H9 (cell line): ENCODE measurements around the gene DCUN1D4. TPM values are rescaled to one million over a fixed set of nuclear protein-coding genes. Genes with fewer than 3 reads are reported as not detected.

Experiments used
- DNase-seq: peaks from one replicate; pipeline ENCODE4 v3.0.0-alpha.2; 2017
- H2AFZ ChIP-seq: one replicate; pipeline ENCODE4 v1.6.1; 2013; ENCODE audit warnings: mild to moderate bottlenecking, low read length, control low read depth, moderate library complexity
- H2AK5ac ChIP-seq: 2 replicates; pipeline ENCODE4 v1.6.1; 2013; ENCODE audit warnings: low read length, control low read depth, mixed read lengths; ENCODE audit not compliant: insufficient read length
- H2BK120ac ChIP-seq: one replicate; pipeline ENCODE4 v1.6.1; 2013; ENCODE audit warnings: low read depth, mild to moderate bottlenecking, low read length, control low read depth, inconsistent platforms; ENCODE audit not compliant: poor library complexity, severe bottlenecking
- H2BK12ac ChIP-seq: 2 replicates; pipeline ENCODE4 v1.6.1; 2013; ENCODE audit warnings: low read length, control low read depth, mixed read lengths, low read depth; ENCODE audit not compliant: insufficient read length
- H2BK15ac ChIP-seq: 2 replicates; pipeline ENCODE4 v1.6.1; 2013; ENCODE audit warnings: low read depth, low read length, control low read depth
- H2BK20ac ChIP-seq: one replicate; pipeline ENCODE4 v1.6.1; 2013; ENCODE audit warnings: low read depth, mild to moderate bottlenecking, low read length, control low read depth, inconsistent platforms; ENCODE audit not compliant: poor library complexity, severe bottlenecking
- H2BK5ac ChIP-seq: 2 replicates; pipeline ENCODE4 v1.6.1; 2013; ENCODE audit warnings: low read length, control low read depth, mixed read lengths; ENCODE audit not compliant: insufficient read length
- H3K14ac ChIP-seq: 2 replicates; pipeline ENCODE4 v1.6.1; 2013; ENCODE audit warnings: low read length, control low read depth; ENCODE audit not compliant: insufficient read depth
- H3K18ac ChIP-seq: 2 replicates; pipeline ENCODE4 v1.6.1; 2013; ENCODE audit warnings: low read depth, mild to moderate bottlenecking, mixed read lengths, low read length, control low read depth; ENCODE audit not compliant: insufficient read length
- H3K23ac ChIP-seq: 2 replicates; pipeline ENCODE4 v1.6.1; 2013; ENCODE audit warnings: low read length, control low read depth, mixed read lengths, low read depth; ENCODE audit not compliant: insufficient read length
- H3K23me2 ChIP-seq: 2 replicates; pipeline ENCODE4 v1.6.1; 2013; ENCODE audit warnings: low read depth, mild to moderate bottlenecking, mixed read lengths, low read length, control low read depth; ENCODE audit not compliant: insufficient read length, poor library complexity, severe bottlenecking
- H3K27ac ChIP-seq: 2 replicates; pipeline ENCODE4 v1.5.1; 2013; ENCODE audit warnings: low read length, control low read depth, mixed read lengths, low read depth; ENCODE audit not compliant: insufficient read length
- H3K27me3 ChIP-seq: 2 replicates; pipeline ENCODE4 v1.6.1; 2013; ENCODE audit warnings: low read length, control low read depth, inconsistent platforms; ENCODE audit not compliant: insufficient read depth
- H3K4ac ChIP-seq: 2 replicates; pipeline ENCODE4 v1.6.1; 2013; ENCODE audit warnings: low read depth, mild to moderate bottlenecking, control low read depth, inconsistent platforms, low read length, moderate library complexity
- H3K4me1 ChIP-seq: 2 replicates; pipeline ENCODE4 v1.6.1; 2013; ENCODE audit warnings: low read length, control low read depth, inconsistent platforms; ENCODE audit not compliant: insufficient read depth
- H3K4me2 ChIP-seq: 2 replicates; pipeline ENCODE4 v1.6.1; 2013; ENCODE audit warnings: low read length, control low read depth, mixed read lengths; ENCODE audit not compliant: insufficient read length, insufficient read depth
- H3K56ac ChIP-seq: 2 replicates; pipeline ENCODE4 v1.6.1; 2013; ENCODE audit warnings: low read depth, mild to moderate bottlenecking, mixed read lengths, low read length, control low read depth; ENCODE audit not compliant: insufficient read length
- H3K79me1 ChIP-seq: 2 replicates; pipeline ENCODE4 v1.6.1; 2013; ENCODE audit warnings: low read depth, mild to moderate bottlenecking, moderate library complexity, low read length, control low read depth, inconsistent platforms; ENCODE audit not compliant: insufficient read depth, poor library complexity, severe bottlenecking
- H3K79me2 ChIP-seq: 2 replicates; pipeline ENCODE4 v1.6.1; 2013; ENCODE audit warnings: low read length, control low read depth, inconsistent platforms; ENCODE audit not compliant: insufficient read depth
- H3K9ac ChIP-seq: 2 replicates; pipeline ENCODE4 v1.6.1; 2013; ENCODE audit warnings: low read length, control low read depth, mixed read lengths; ENCODE audit not compliant: insufficient read length; ENCODE audit errors: extremely low read depth
- H3K9me3 ChIP-seq: one replicate; pipeline ENCODE4 v1.6.1; 2013; ENCODE audit warnings: low read depth, low read length, inconsistent platforms; ENCODE audit not compliant: control insufficient read depth
- H3T11ph ChIP-seq: one replicate; pipeline ENCODE4 v1.6.1; 2013; ENCODE audit warnings: mild to moderate bottlenecking, low read length, control low read depth, inconsistent platforms
- H4K20me1 ChIP-seq: one replicate; pipeline ENCODE4 v1.6.1; 2013; ENCODE audit not compliant: control insufficient read depth, insufficient read length, insufficient read depth
- H4K5ac ChIP-seq: 2 replicates; pipeline ENCODE4 v1.6.1; 2013; ENCODE audit warnings: low read depth, mild to moderate bottlenecking, mixed read lengths, low read length, control low read depth; ENCODE audit not compliant: insufficient read length
- H4K8ac ChIP-seq: replicated peaks from 2 replicates; pipeline ENCODE4 v1.6.1; 2013; ENCODE audit warnings: low read length, control low read depth, mixed read lengths, low read depth; ENCODE audit not compliant: insufficient read length
- H4K91ac ChIP-seq: 2 replicates; pipeline ENCODE4 v1.6.1; 2013; ENCODE audit warnings: low read depth, mild to moderate bottlenecking, moderate library complexity, mixed read lengths, low read length, control low read depth; ENCODE audit not compliant: insufficient read length
- H3K27ac Mint-ChIP-seq, 3 experiments: 2 replicates in 2 of 3; 3 replicates in 1 of 3; pipeline ENCODE4 v1.8.0; 2020 to 2021; ENCODE audit warnings: mixed read lengths in 3 of 3, mild to moderate bottlenecking in 1 of 3, moderate library complexity in 1 of 3
- H3K27me3 Mint-ChIP-seq: 2 replicates; pipeline ENCODE4 v1.8.0; 2021; ENCODE audit warnings: low read depth, mild to moderate bottlenecking, moderate library complexity, mixed read lengths
- H3K36me3 Mint-ChIP-seq, 3 experiments: 2 replicates in 2 of 3; 3 replicates in 1 of 3; pipeline ENCODE4 v1.8.0; 2020 to 2021; ENCODE audit warnings: low read depth in 3 of 3, mixed read lengths in 3 of 3; ENCODE audit not compliant: insufficient read depth in 1 of 3
- H3K4me1 Mint-ChIP-seq, 2 experiments: 2 replicates each; pipeline ENCODE4 v1.8.0; 2020; ENCODE audit warnings: mixed read lengths in 2 of 2
- H3K4me3 Mint-ChIP-seq, 2 experiments: 2 replicates in 1 of 2; 3 replicates in 1 of 2; pipeline ENCODE4 v1.8.0; 2020 to 2021; ENCODE audit warnings: mild to moderate bottlenecking in 2 of 2, mixed read lengths in 2 of 2, moderate library complexity in 1 of 2
- H3K9me3 Mint-ChIP-seq, 2 experiments: 2 replicates in 1 of 2; 3 replicates in 1 of 2; pipeline ENCODE4 v1.8.0; 2020; ENCODE audit warnings: mild to moderate bottlenecking in 2 of 2, mixed read lengths in 2 of 2, moderate library complexity in 1 of 2
- CTCF ChIP-seq: fragments of 200-600 bp; sonication (generic); conservative IDR thresholded peaks from 3 replicates; pipeline ENCODE4 v1.8.0; 2021; ENCODE audit warnings: antibody characterized with exemption, mild to moderate bottlenecking
- total RNA-seq: library from RNA; stranded (reverse); gene quantifications from 2 replicates; pipeline ENCODE4 v1.2.1, GENCODE V29; 2021

DCUN1D4 gene
- total RNA-seq, 1 experiment from 2014 or later = 46.7 TPM

DNA sequence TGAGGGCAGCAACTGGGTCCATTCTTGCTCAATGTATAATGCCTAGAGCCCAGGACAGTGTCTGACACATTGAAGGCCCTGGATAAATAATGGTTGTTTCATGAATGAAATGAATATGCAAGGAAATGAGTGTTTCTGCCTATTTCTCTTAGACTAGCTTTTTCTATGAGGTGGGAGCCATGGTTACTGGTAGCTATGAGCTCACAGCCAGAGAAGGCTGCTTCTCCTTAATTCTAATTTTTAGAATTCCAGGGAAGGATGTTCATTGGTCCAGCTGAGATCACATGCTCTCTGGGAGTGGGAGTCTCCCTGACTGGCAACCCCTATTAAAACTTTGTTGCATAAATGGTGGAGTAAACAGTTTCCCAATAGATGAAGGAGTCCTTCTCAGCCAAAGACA is 9.7 kb upstream of the DCUN1D4 start:
- Mint-ChIP-seq H3K9me3 (peaks cover 0 to 5% of the 10 kb centered on the region in 2 experiments; a peak in 2 of 5 replicates), H3K27ac (no peak overlapping the region; a peak in 1 of 7 replicates), H3K4me3 (no peak overlapping the region), H3K27me3 (no peaks in the 10 kb centered on the region; the same call in 1 of the 2 replicates), H3K36me3 (no peaks in the 10 kb centered on the region), H3K4me1 (no peaks in the 10 kb centered on the region)
- no peak overlapping the region for H3K18ac ChIP-seq
- no peak overlapping the region for H2BK12ac ChIP-seq
- no peak overlapping the region for H2AFZ ChIP-seq
- H3K9ac ChIP-seq = no peak overlapping the region
- H4K91ac ChIP-seq = no peak overlapping the region
- no peak overlapping the region for H2BK20ac ChIP-seq
- H4K5ac ChIP-seq = no peak overlapping the region
- no peak overlapping the region for H2BK15ac ChIP-seq
- no peaks in the 10 kb centered on the region for H4K20me1 ChIP-seq
- H3T11ph ChIP-seq = no peak overlapping the region
- H2AK5ac ChIP-seq = no peak overlapping the region
- H3K23ac ChIP-seq = no peak overlapping the region
- no peak overlapping the region for H2BK120ac ChIP-seq
- no peak overlapping the region for H3K4me2 ChIP-seq
- no peaks in the 10 kb centered on the region for H3K4me1 ChIP-seq
- H3K27me3 ChIP-seq = no peaks in the 10 kb centered on the region
- no peaks in the 10 kb centered on the region for H3K79me2 ChIP-seq
- H2BK5ac ChIP-seq = no peak overlapping the region
- no peak for TF ChIP-seq CTCF
- H4K8ac ChIP-seq = no peak overlapping the region
- no peak for DNase-seq
- H3K56ac ChIP-seq = no peak overlapping the region
- no peaks in the 10 kb centered on the region for H3K79me1 ChIP-seq
- no peak overlapping the region for H3K27ac ChIP-seq
- no peaks in the 10 kb centered on the region for H3K23me2 ChIP-seq
- H3K4ac ChIP-seq = no peak overlapping the region
- H3K14ac ChIP-seq = no peak overlapping the region
- H3K9me3 ChIP-seq = no peaks in the 10 kb centered on the region
